HepG2 (cell line): ENCODE measurements around the gene DGCR8. TPM values are rescaled to one million over a fixed set of nuclear protein-coding genes. Genes with fewer than 3 reads are reported as not detected.

Experiments used
- ATAC-seq: fragments of 200-7000 bp; cut with Tn5 transposase; 3 replicates; pipeline ENCODE4 v1.9.1; 2020; ENCODE audit warnings: mild to moderate bottlenecking, moderate library complexity
- BruUV-seq: library from RNA; stranded (reverse); fragments of 400-500 nt; replicated peaks from 2 replicates; lab custom pipeline; 2021; lab: Mats Ljungman, UMichigan
- CTCF ChIA-PET: fragments of 300-600 bp; formaldehyde crosslinking; extraction: SDS; loops from one replicate; lab custom pipeline; 2021; ENCODE audit warnings: low total read pairs, inconsistent platforms, low intra/inter-chr PET ratio; lab: Yijun Ruan, JAX
- POLR2A ChIA-PET: fragments of 350-600 bp; sonication (Branson Sonifier 250); formaldehyde crosslinking; loops from one replicate; lab custom pipeline; 2020; ENCODE audit warnings: antibody characterized with exemption, inconsistent platforms; lab: Yijun Ruan, JAX
- DNase-seq: peaks from one replicate; pipeline ENCODE4 v3.0.0-alpha.2; 2015; ENCODE audit warnings: low spot score
- FAIRE-seq: peaks from 3 replicates; lab custom pipeline; 2011; peaks lifted over from hg19 to GRCh38; lab: Jason Lieb, UNC
- H2AFZ ChIP-seq: one replicate; pipeline ENCODE4 v1.6.1; 2011; ENCODE audit warnings: low read length, inconsistent platforms
- H3K27ac ChIP-seq: fragments of 300-600 bp; 3 replicates; pipeline ENCODE4 v1.8.0; 2011; ENCODE audit warnings: mixed run types, mild to moderate bottlenecking, mixed read lengths, low read length, inconsistent platforms; ENCODE audit not compliant: insufficient read depth; ENCODE audit errors: extremely low read length
- H3K27me3 ChIP-seq, 2 experiments: fragments of 200-600 bp in 1 of 2; 2 replicates in 1 of 2; 3 replicates in 1 of 2; pipeline versions ENCODE4 v1.6.0 to v1.8.0; 2011; ENCODE audit warnings: low read length in 2 of 2, mild to moderate bottlenecking in 2 of 2, moderate library complexity in 2 of 2, inconsistent platforms in 1 of 2; ENCODE audit not compliant: insufficient read depth in 2 of 2, control insufficient read depth in 1 of 2
- H3K36me3 ChIP-seq, 2 experiments: fragments of 200-600 bp in 1 of 2; replicated peaks in 1 of 2; 2 replicates in 1 of 2; 3 replicates in 1 of 2; pipeline versions ENCODE4 v1.5.1 to v1.8.0; 2011; ENCODE audit warnings: low read length in 2 of 2, inconsistent platforms in 1 of 2; ENCODE audit not compliant: insufficient read depth in 2 of 2, control insufficient read depth in 1 of 2
- H3K4me1 ChIP-seq: 2 replicates; pipeline ENCODE4 v1.5.1; 2012; ENCODE audit warnings: low read length, inconsistent platforms; ENCODE audit not compliant: insufficient read depth
- H3K4me2 ChIP-seq: 2 replicates; pipeline ENCODE4 v1.6.0; 2011; ENCODE audit warnings: low read depth, low read length, inconsistent platforms
- H3K4me3 ChIP-seq, 3 experiments: fragments of 200-600 bp in 1 of 3; sonication (generic), shearing (Covaris generic) in 1 of 3; replicated peaks in 1 of 3; 2 replicates each; pipeline ENCODE4 v1.5.1; 2011 to 2016; ENCODE audit warnings: low read length in 3 of 3, inconsistent platforms in 2 of 3, low read depth in 2 of 3, mild to moderate bottlenecking in 2 of 3, control low read depth in 1 of 3, mixed read lengths in 1 of 3; ENCODE audit not compliant: insufficient read depth in 1 of 3
- H3K79me2 ChIP-seq: one replicate; pipeline ENCODE4 v1.6.1; 2011; ENCODE audit warnings: low read length, inconsistent platforms; ENCODE audit not compliant: insufficient read depth
- H3K9ac ChIP-seq: 2 replicates; pipeline ENCODE4 v1.6.0; 2011; ENCODE audit warnings: mild to moderate bottlenecking, low read depth, low read length, inconsistent platforms; ENCODE audit not compliant: insufficient read depth
- H3K9me3 ChIP-seq: 2 replicates; pipeline ENCODE4 v1.5.1; 2012; ENCODE audit warnings: mild to moderate bottlenecking, low read length
- H4K20me1 ChIP-seq: 2 replicates; pipeline ENCODE4 v1.6.0; 2011; ENCODE audit warnings: inconsistent platforms, mild to moderate bottlenecking, low read length, moderate library complexity; ENCODE audit not compliant: insufficient read depth
- ADNP ChIP-seq: sonication (generic); formaldehyde crosslinking; IDR thresholded peaks from 2 replicates; pipeline ENCODE4 v1.4.0; 2020; ENCODE audit warnings: missing genetic modification reagents
- AGO2 ChIP-seq: fragments of 200-400 bp; formaldehyde crosslinking; optimal IDR thresholded peaks from 2 replicates; pipeline ENCODE3; 2017; ENCODE audit warnings: mild to moderate bottlenecking, low read depth, low read length, moderate library complexity
- FOXK1 ChIP-seq: sonication (generic); formaldehyde crosslinking; IDR thresholded peaks from 2 replicates; pipeline ENCODE4 v1.4.0; 2020; ENCODE audit warnings: low read depth, missing genetic modification reagents, borderline replicate concordance
- MAZ ChIP-seq, 2 experiments: sonication (generic) in 1 of 2; formaldehyde crosslinking in 1 of 2; IDR thresholded peaks; 2 replicates each; pipeline versions ENCODE4 v1.5.0 to v1.6.1; 2012 to 2020; ENCODE audit warnings: low read depth in 2 of 2, mild to moderate bottlenecking in 2 of 2, borderline replicate concordance in 1 of 2, improper control_type of control experiment in 1 of 2, low read length in 1 of 2, missing genetic modification reagents in 1 of 2, moderate library complexity in 1 of 2
- NR2F6 ChIP-seq, 2 experiments: IDR thresholded peaks; 2 replicates each; pipeline ENCODE4 v1.6.1; 2016; ENCODE audit warnings: antibody characterized with exemption in 1 of 2, mild to moderate bottlenecking in 1 of 2
- POLR2G ChIP-seq: fragments of 200-400 bp; formaldehyde crosslinking; IDR thresholded peaks from 2 replicates; pipeline ENCODE4 v1.6.1; 2018; ENCODE audit warnings: mild to moderate bottlenecking, low read depth, low read length, moderate library complexity
- ZNF12 ChIP-seq: sonication (generic); formaldehyde crosslinking; IDR thresholded peaks from 2 replicates; pipeline ENCODE4 v1.5.0; 2020; ENCODE audit warnings: missing genetic modification reagents
- WGBS: methylation state at CpG from one replicate; pipeline ENCODE4 v1.1.6; 2017; ENCODE audit warnings: low lambda C conversion rate; 5-methylcytosine and 5-hydroxymethylcytosine counted together
- in situ Hi-C: cut with HindIII; loops from 2 replicates; pipeline ENCODE4 v1.10.0; 2017; ENCODE audit warnings: low pct_unique_long_range_greater_than_20kb; ENCODE audit not compliant: extremely low pct_ligation_motif_present
- intact Hi-C: fragments of 100-400 bp; cut with micrococcal nuclease; formaldehyde crosslinking; loops from one replicate; pipeline ENCODE4 v1.10.0; 2022; ENCODE audit not compliant: unreplicated experiment
- polyA plus RNA-seq, 8 experiments: library from polyadenylated mRNA; depleted of rRNA in 3 of 8; stranded (reverse) in 7 of 8; unstranded in 1 of 8; fragments of >200 nt; fragmentation: Illumina TruSeq in 4 of 8; extraction: Trizol in 4 of 8; gene quantifications; 2 replicates each; pipeline versions ENCODE4 v1.2.1 to v1.2.3, GENCODE V29; 2011 to 2016; ENCODE audit warnings: low read depth in 4 of 8, missing spikeins in 1 of 8, mixed read lengths in 1 of 8; ENCODE audit not compliant: insufficient read depth in 1 of 8
- total RNA-seq, 5 experiments: library from RNA; depleted of rRNA; stranded (reverse); fragments of >200 nt; fragmentation: Illumina TruSeq; extraction: Trizol; gene quantifications; 2 replicates each; pipeline ENCODE4 v1.2.3, GENCODE V29; 2016; ENCODE audit warnings: low read depth in 1 of 5
- TF ChIP-seq, protein P1 (sequence below): sonication (generic); formaldehyde crosslinking; IDR thresholded peaks from 2 replicates; pipeline ENCODE4 v1.4.0; 2020; ENCODE audit warnings: missing genetic modification reagents

The DGCR8 gene
- total and polyA plus RNA-seq, 2 of the 13 experiments (the other 11 are each of a cell fraction or from before 2014, with no cell fraction given): 10.2 to 23.2 TPM

DNA sequence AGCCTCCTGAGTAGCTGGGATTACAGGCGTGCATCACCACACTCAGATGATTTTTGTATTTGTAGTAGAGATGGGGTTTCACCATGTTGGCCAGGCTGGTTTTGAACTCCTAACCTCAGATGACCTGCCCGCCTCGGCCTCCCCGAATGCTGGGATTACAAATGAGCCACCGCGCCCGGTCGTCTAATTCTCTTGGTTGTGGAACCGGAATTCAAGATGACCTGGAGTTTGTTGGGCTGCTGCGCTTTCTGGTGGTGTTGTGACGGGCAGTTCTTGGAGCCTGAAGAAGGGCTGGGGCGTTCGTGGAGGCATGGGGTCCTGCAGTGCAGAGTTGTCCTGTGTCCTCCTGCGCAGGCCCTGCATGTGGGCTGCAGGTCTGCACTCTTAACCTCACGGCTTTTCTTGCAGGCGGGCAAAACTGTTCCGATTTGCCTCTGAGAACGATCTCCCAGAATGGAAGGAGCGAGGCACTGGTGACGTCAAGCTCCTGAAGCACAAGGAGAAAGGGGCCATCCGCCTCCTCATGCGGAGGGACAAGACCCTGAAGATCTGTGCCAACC lies 41.9 kb downstream of the DGCR8 start (continued):
- TF ChIP-seq, protein P1, sequence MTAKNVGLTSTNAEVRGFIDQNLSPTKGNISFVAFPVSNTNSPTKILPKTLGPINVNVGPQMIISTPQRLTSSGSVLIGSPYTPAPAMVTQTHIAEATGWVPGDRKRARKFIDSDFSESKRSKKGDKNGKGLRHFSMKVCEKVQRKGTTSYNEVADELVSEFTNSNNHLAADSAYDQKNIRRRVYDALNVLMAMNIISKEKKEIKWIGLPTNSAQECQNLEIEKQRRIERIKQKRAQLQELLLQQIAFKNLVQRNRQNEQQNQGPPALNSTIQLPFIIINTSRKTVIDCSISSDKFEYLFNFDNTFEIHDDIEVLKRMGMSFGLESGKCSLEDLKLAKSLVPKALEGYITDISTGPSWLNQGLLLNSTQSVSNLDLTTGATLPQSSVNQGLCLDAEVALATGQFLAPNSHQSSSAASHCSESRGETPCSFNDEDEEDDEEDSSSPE (CRISPR knock-in tag): no peak
- TF ChIP-seq FOXK1 (CRISPR knock-in tag): no peak
- TF ChIP-seq ZNF12 (CRISPR knock-in tag): no peak

DNA sequence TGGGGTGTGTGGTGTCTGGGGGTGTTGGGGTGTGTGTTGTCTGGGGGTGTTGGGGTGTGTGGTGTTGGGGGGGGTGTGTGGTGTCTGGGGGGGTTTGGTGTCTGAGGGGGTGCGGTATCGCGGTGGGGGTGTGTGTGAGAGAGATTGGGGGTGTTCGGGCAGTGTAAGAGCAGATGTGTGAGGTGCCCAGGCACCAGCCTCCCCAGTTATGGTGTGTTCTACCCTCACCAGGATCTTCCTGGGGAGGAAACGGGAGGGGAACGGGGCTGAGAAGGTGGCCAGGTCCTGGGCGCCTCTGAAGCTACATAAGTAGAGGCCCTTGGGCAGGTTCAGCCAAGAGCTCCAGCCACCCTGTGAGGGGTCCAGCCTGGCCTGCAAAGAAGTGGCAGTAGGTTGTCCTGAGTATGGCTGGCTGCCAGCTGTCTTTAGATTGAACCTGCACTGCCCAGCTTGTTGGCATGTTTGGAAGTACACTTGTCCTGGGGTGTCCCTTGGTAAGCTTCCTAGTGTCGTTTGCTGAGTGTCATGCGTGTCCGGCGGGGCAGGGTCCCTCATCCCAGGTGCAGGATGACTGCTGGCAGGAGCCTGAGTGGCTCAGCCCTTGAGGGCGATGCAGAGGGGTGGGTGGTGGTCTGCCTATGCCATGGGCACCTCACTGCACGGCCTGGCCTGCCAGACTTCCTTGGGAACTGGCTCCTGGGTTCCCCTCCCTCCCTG lies 43.5 kb downstream of the DGCR8 start:
- no peak overlapping the region for H3K9ac ChIP-seq
- WGBS: 100% methylated on average over 9 of the region's 13 CpGs
- peaks cover 30 to 83% of the 10 kb centered on the region in 2 experiments for H3K36me3 ChIP-seq
- no peaks in the 10 kb centered on the region for H3K9me3 ChIP-seq
- ATAC-seq (no peak), FAIRE-seq (no peak), DNase-seq (no peak)
- ChIA-PET CTCF (no interaction called here), POLR2A (no interaction called here)
- H2AFZ ChIP-seq: no peak overlapping the region
- H4K20me1 ChIP-seq: 0 out of 2 replicates have a peak, but pooled peaks cover 6% of the 10 kb centered on the region
- H3K4me3 ChIP-seq: no peak overlapping the region
- H3K27me3 ChIP-seq: no peaks in the 10 kb centered on the region
- no peak overlapping the region for H3K27ac ChIP-seq
- intact Hi-C loops (no loop called here), in situ Hi-C loops (no loop called here)
- H3K4me1 ChIP-seq: peaks cover 49% of the 10 kb centered on the region
- no TSS peak for BruUV-seq
- H3K79me2 ChIP-seq: peaks cover 38% of the 10 kb centered on the region
- TF ChIP-seq ADNP (CRISPR knock-in tag): no peak
- 0 out of 2 replicates have a peak, but pooled peaks have one; percentile 31 for TF ChIP-seq POLR2G
- TF ChIP-seq NR2F6 (IDR thresholded peaks at IDR 0.05): no peak
- TF ChIP-seq NR2F6 (CRISPR knock-in tag; IDR thresholded peaks at IDR 0.05): no peak
- no peak for TF ChIP-seq MAZ (IDR thresholded peaks at IDR 0.05; ENCODE audit: borderline replicate concordance, low read depth, low read length)
- TF ChIP-seq MAZ (CRISPR knock-in tag; IDR thresholded peaks at IDR 0.05; ENCODE audit: low read depth): no peak
- TF ChIP-seq AGO2: peak; percentile 20
- H3K4me2 ChIP-seq: no peak overlapping the region
